Panc1 (cell line): ENCODE measurements around the gene TBCD. TPM values are rescaled to one million over a fixed set of nuclear protein-coding genes. Genes with fewer than 3 reads are reported as not detected.
"Not testable (repeated sequence)": the region's sequence is repeated elsewhere in the genome, so short reads cannot be mapped to it uniquely, and the experiment has no call there.

ENCODE experiments used
- ATAC-seq: fragments of 200-7000 bp; cut with Tn5 transposase; 2 replicates; pipeline ENCODE4 v1.9.1; 2020; ENCODE audit warnings: mild to moderate bottlenecking, moderate library complexity
- BruUV-seq: library from RNA; stranded (reverse); fragments of 400-500 nt; replicated peaks from 2 replicates; lab custom pipeline; 2021; lab: Mats Ljungman, UMichigan
- CTCF ChIA-PET: fragments of 300-600 bp; sonication (Branson Sonifier 250); formaldehyde crosslinking; loops from one replicate; lab custom pipeline; 2022; ENCODE audit warnings: antibody characterized with exemption; lab: Charles Lee
- POLR2A ChIA-PET: fragments of 300-600 bp; sonication (Branson Sonifier 250); formaldehyde crosslinking; loops from one replicate; lab custom pipeline; 2022; ENCODE audit warnings: antibody characterized with exemption; lab: Charles Lee
- DNase-seq: peaks from one replicate; pipeline ENCODE4 v3.0.0-alpha.2; 2010; ENCODE audit warnings: low read depth, low spot score
- H3K27ac ChIP-seq: 2 replicates; pipeline ENCODE4 v1.5.1; 2011; ENCODE audit warnings: mild to moderate bottlenecking, low read length, inconsistent platforms
- H3K27me3 ChIP-seq: fragments of 200-500 bp; sonication (Bioruptor generic); 2 replicates; pipeline ENCODE4 v1.6.0; 2014; ENCODE audit warnings: low read length, inconsistent platforms; ENCODE audit not compliant: control insufficient read depth, insufficient read depth
- H3K36me3 ChIP-seq: fragments of 200-500 bp; sonication (Bioruptor generic); 2 replicates; pipeline ENCODE4 v1.5.1; 2014; ENCODE audit warnings: inconsistent platforms, mild to moderate bottlenecking, low read length, moderate library complexity; ENCODE audit not compliant: control insufficient read depth, insufficient read depth
- H3K4me1 ChIP-seq: 2 replicates; pipeline ENCODE4 v1.5.1; 2011; ENCODE audit warnings: inconsistent platforms, mild to moderate bottlenecking, low read length, moderate library complexity; ENCODE audit not compliant: control insufficient read depth, insufficient read depth
- H3K4me3 ChIP-seq, 2 experiments: 2 replicates each; pipeline ENCODE4 v1.5.1; 2011 to 2012; ENCODE audit warnings: low read depth in 2 of 2, low read length in 2 of 2, mild to moderate bottlenecking in 2 of 2, inconsistent platforms in 1 of 2, moderate library complexity in 1 of 2
- H3K9me3 ChIP-seq: fragments of 200-500 bp; sonication (Bioruptor generic); 2 replicates; pipeline ENCODE4 v1.5.1; 2014; ENCODE audit warnings: low read depth, mild to moderate bottlenecking, inconsistent platforms, low read length, moderate library complexity; ENCODE audit not compliant: control insufficient read depth, insufficient read depth
- POLR2AphosphoS5 ChIP-seq: IDR thresholded peaks from 2 replicates; pipeline ENCODE4 v1.6.1; 2012; ENCODE audit warnings: mild to moderate bottlenecking, low read depth, low read length, moderate library complexity
- SIN3A ChIP-seq: IDR thresholded peaks from 2 replicates; pipeline ENCODE4 v1.6.1; 2012; ENCODE audit warnings: low read depth, mild to moderate bottlenecking, low read length, moderate library complexity, borderline replicate concordance; ENCODE audit not compliant: insufficient read depth
- TCF7L2 ChIP-seq: IDR thresholded peaks from 2 replicates; pipeline ENCODE4 v1.6.1; 2011; ENCODE audit warnings: mild to moderate bottlenecking, low read depth, low read length, inconsistent platforms
- in situ Hi-C: cut with HindIII; loops from 2 replicates; pipeline ENCODE4 v1.10.0; 2016; ENCODE audit warnings: low sequenced_read_pairs, low pct_unique_long_range_greater_than_20kb
- intact Hi-C: fragments of 100-400 bp; cut with micrococcal nuclease; formaldehyde crosslinking; loops from one replicate; pipeline ENCODE4 v1.10.0; 2022; ENCODE audit not compliant: unreplicated experiment
- total RNA-seq: library from RNA; stranded (reverse); gene quantifications from one replicate; pipeline ENCODE4 v1.2.1, GENCODE V29; 2021; ENCODE audit not compliant: unreplicated experiment
- TF ChIP-seq, protein P1 (sequence below): fragments of 450-650 bp; IDR thresholded peaks from 2 replicates; pipeline ENCODE4 v1.5.1; 2017; ENCODE audit warnings: mild to moderate bottlenecking
- TF ChIP-seq, protein P2 (sequence below), 2 experiments: IDR thresholded peaks; 2 replicates each; pipeline ENCODE4 v1.6.1; 2011 to 2012; ENCODE audit warnings: low read depth in 2 of 2, control low read depth in 1 of 2, low read length in 1 of 2, mild to moderate bottlenecking in 1 of 2, moderate library complexity in 1 of 2; ENCODE audit not compliant: insufficient read depth in 1 of 2

Gene TBCD
- total RNA-seq, 1 experiment from 2014 or later: 186 TPM

DNA sequence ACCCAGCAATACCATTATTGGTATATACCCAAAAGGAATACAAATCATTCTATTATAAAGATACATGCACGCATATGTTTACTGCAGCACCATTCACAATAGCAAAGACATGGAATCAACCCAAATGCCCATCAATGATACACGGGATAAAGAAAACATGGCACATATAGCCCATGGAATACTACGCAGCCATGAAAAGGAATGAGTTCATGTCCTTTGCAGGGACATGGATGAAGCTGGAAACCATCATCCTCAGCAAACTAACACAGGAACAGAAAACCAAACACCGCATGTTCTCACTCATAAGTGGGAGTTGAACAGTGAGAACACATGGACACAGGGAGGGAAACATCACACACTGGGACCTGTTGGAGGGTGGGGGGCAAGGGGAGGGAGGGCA is 203.8 kb downstream of the TBCD start:
- ATAC-seq, intact Hi-C loops, H3K36me3 ChIP-seq, CTCF ChIA-PET, BruUV-seq, H3K4me3 ChIP-seq, in situ Hi-C loops, DNase-seq, H3K27ac ChIP-seq, POLR2A ChIA-PET, H3K27me3 ChIP-seq, H3K4me1 ChIP-seq, H3K9me3 ChIP-seq: not testable (repeated sequence)

DNA sequence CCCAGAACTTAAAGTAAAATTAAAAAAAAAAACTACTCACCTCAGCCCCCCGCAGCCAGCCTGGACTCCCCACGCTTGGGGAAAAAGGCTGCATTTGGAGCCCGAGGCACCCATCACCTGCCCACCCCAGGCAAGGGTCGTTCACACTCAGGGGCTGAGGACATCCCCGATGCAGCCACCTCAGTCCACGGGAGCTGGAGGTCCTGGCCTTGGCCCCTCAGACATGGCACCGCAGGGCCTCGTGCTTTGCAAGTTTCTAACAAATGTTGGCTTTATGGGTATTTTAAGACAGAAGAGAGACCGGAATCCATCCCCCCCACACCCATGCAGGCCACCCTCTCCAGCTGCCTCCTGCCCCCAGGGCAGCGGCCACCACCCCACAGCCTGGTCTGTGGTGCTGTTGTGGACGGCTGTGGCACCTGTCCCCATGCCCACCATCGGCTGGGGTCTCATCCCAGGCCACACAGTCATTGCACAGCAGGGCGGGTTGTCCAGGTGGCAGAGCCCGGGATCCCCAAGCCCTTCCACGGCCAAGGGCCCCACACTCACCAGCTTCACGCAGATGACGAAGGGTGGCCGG is 204.4 kb downstream of the TBCD start:
- intact Hi-C loops (no loop called here), in situ Hi-C loops (no loop called here)
- TF ChIP-seq SIN3A (no peak), TCF7L2 (no peak), POLR2AphosphoS5 (no peak)
- TF ChIP-seq, protein P1, sequence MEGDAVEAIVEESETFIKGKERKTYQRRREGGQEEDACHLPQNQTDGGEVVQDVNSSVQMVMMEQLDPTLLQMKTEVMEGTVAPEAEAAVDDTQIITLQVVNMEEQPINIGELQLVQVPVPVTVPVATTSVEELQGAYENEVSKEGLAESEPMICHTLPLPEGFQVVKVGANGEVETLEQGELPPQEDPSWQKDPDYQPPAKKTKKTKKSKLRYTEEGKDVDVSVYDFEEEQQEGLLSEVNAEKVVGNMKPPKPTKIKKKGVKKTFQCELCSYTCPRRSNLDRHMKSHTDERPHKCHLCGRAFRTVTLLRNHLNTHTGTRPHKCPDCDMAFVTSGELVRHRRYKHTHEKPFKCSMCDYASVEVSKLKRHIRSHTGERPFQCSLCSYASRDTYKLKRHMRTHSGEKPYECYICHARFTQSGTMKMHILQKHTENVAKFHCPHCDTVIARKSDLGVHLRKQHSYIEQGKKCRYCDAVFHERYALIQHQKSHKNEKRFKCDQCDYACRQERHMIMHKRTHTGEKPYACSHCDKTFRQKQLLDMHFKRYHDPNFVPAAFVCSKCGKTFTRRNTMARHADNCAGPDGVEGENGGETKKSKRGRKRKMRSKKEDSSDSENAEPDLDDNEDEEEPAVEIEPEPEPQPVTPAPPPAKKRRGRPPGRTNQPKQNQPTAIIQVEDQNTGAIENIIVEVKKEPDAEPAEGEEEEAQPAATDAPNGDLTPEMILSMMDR: no peak
- TF ChIP-seq, protein P2, sequence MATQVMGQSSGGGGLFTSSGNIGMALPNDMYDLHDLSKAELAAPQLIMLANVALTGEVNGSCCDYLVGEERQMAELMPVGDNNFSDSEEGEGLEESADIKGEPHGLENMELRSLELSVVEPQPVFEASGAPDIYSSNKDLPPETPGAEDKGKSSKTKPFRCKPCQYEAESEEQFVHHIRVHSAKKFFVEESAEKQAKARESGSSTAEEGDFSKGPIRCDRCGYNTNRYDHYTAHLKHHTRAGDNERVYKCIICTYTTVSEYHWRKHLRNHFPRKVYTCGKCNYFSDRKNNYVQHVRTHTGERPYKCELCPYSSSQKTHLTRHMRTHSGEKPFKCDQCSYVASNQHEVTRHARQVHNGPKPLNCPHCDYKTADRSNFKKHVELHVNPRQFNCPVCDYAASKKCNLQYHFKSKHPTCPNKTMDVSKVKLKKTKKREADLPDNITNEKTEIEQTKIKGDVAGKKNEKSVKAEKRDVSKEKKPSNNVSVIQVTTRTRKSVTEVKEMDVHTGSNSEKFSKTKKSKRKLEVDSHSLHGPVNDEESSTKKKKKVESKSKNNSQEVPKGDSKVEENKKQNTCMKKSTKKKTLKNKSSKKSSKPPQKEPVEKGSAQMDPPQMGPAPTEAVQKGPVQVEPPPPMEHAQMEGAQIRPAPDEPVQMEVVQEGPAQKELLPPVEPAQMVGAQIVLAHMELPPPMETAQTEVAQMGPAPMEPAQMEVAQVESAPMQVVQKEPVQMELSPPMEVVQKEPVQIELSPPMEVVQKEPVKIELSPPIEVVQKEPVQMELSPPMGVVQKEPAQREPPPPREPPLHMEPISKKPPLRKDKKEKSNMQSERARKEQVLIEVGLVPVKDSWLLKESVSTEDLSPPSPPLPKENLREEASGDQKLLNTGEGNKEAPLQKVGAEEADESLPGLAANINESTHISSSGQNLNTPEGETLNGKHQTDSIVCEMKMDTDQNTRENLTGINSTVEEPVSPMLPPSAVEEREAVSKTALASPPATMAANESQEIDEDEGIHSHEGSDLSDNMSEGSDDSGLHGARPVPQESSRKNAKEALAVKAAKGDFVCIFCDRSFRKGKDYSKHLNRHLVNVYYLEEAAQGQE (IDR thresholded peaks at IDR 0.05; ENCODE audit: insufficient read depth in 1 of 2, low read depth in 2 of 2, low read length in 1 of 2): no peak
- no TSS peak for BruUV-seq
- POLR2A ChIA-PET: no interaction called here
- no peak overlapping the region for H3K27ac ChIP-seq
- no peaks in the 10 kb centered on the region for H3K4me1 ChIP-seq
- ATAC-seq (no peak; the same call in 1 of the 2 replicates), DNase-seq (no peak)
- CTCF ChIA-PET: no interaction called here
- no peaks in the 10 kb centered on the region for H3K9me3 ChIP-seq
- H3K36me3 ChIP-seq: no peaks in the 10 kb centered on the region
- no peak overlapping the region for H3K4me3 ChIP-seq
- H3K27me3 ChIP-seq: no peaks in the 10 kb centered on the region

DNA sequence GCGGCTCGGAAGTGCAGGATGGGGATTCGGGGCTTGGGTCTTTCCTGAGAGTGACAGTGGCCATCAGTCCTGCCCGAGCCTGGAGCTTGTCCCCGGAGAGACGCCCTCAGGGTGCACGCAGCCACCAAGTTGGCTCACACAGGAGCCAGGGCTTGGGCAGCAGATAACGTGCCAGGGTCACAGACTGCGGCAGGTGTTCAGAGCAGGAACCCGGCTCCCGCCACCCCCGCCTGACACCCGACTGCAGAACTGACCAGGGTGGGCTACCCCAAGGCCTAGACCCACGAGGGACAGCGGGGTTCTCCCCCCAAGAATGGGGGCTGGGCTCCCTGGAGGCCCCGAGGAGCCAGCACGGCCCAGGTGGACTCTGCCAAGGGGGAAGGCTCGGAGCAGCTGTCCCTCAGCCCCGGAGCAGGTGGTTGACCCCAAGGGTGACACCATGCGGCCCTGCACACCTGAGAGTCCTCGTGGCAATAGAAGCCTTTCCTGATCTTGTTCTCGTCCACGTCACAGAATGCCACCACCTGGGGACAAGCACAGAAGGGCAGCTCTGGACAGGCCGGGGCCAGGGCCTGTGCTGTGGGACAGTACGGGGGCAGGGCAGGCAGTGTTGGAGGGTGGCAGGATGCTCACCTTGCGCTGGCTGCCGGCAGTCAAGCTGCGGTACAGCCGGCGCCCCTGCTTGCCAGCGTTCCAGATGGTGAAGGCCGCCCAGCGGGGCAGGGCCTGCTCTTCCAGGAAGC is 205.0 kb downstream of the TBCD start:
- DNase-seq: no peak
- no peaks in the 10 kb centered on the region for H3K4me1 ChIP-seq
- ATAC-seq: no peak
- no peak overlapping the region for H3K4me3 ChIP-seq
- BruUV-seq: no TSS peak
- intact Hi-C loops (no loop called here), in situ Hi-C loops (no loop called here)
- no peaks in the 10 kb centered on the region for H3K9me3 ChIP-seq
- H3K36me3 ChIP-seq: no peaks in the 10 kb centered on the region
- no peak for TF ChIP-seq POLR2AphosphoS5
- TF ChIP-seq, protein P1: no peak
- TF ChIP-seq, protein P2 (IDR thresholded peaks at IDR 0.05; ENCODE audit: insufficient read depth in 1 of 2, low read depth in 2 of 2, low read length in 1 of 2): no peak
- TF ChIP-seq SIN3A: no peak
- TF ChIP-seq TCF7L2: no peak
- ChIA-PET CTCF (no interaction called here), POLR2A (no interaction called here)
- H3K27me3 ChIP-seq: no peaks in the 10 kb centered on the region
- H3K27ac ChIP-seq: no peak overlapping the region
